ENCODE measurements around the gene SLC8A3. TPM values are rescaled to one million over a fixed set of nuclear protein-coding genes. Genes with fewer than 3 reads are reported as not detected.

SLC8A3 gene
- total RNA-seq, 1 experiment from 2014 or later: not detected

- CTCF ChIA-PET: no interaction called here
- no peaks in the 10 kb centered on the region for H3K27me3 ChIP-seq (replicated peaks; ENCODE audit: control insufficient read depth, insufficient read depth, low read length)
- no peak overlapping the region for H3K27ac Mint-ChIP-seq (ENCODE audit: unreplicated experiment)
These were observed 127.6 kb downstream of the SLC8A3 start for GRCh38 chr14:70061108-70061507.

GRCh38 chr14:70059545-70059944 is 129.2 kb downstream of the SLC8A3 start:
- Mint-ChIP-seq H3K27me3 (ENCODE audit: insufficient read depth, unreplicated experiment) (peaks cover 4% of the 10 kb centered on the region), H3K36me3 (ENCODE audit: insufficient read depth, unreplicated experiment) (no peaks in the 10 kb centered on the region), H3K4me1 (ENCODE audit: low read depth, unreplicated experiment) (peaks cover 15% of the 10 kb centered on the region), H3K27ac (ENCODE audit: unreplicated experiment) (no peak overlapping the region), H3K4me3 (ENCODE audit: unreplicated experiment) (no peak overlapping the region), H3K9me3 (ENCODE audit: unreplicated experiment) (peaks cover 13% of the 10 kb centered on the region)
- ChIA-PET CTCF (no interaction called here), POLR2A (no interaction called here)
- Histone ChIP-seq H3K9me3 (no peaks in the 10 kb centered on the region), H3K4me3 (ENCODE audit: low read depth, low read length) (no peak overlapping the region), H3K27me3 (replicated peaks; ENCODE audit: control insufficient read depth, insufficient read depth, low read length) (no peaks in the 10 kb centered on the region), H3K4me1 (0 out of 2 replicates have a peak, but pooled peaks cover 4% of the 10 kb centered on the region), H3K36me3 (ENCODE audit: control insufficient read depth, insufficient read depth, low read length) (no peaks in the 10 kb centered on the region)
- intact Hi-C loops (cut with micrococcal nuclease; ENCODE audit: unreplicated experiment): no loop called here
- DNase-seq: no peak
- no TSS peak for BruUV-seq (replicated peaks)
- TF ChIP-seq CTCF (IDR thresholded peaks at IDR 0.05; ENCODE audit: insufficient read depth in 1 of 2, low read depth in 1 of 2, low read length in 1 of 2, severe bottlenecking in 1 of 2, unreplicated experiment in 1 of 2): no peak

More at GRCh38 chr14:70061108-70061507, 127.6 kb downstream of the SLC8A3 start:
- Mint-ChIP-seq H3K36me3 (ENCODE audit: insufficient read depth, unreplicated experiment) (no peaks in the 10 kb centered on the region), H3K4me3 (ENCODE audit: unreplicated experiment) (no peak overlapping the region), H3K9me3 (ENCODE audit: unreplicated experiment) (peaks cover 13% of the 10 kb centered on the region), H3K4me1 (ENCODE audit: low read depth, unreplicated experiment) (peaks cover 15% of the 10 kb centered on the region), H3K27me3 (ENCODE audit: insufficient read depth, unreplicated experiment) (no peaks in the 10 kb centered on the region)
- TF ChIP-seq CTCF (IDR thresholded peaks at IDR 0.05; ENCODE audit: insufficient read depth in 1 of 2, low read depth in 1 of 2, low read length in 1 of 2, severe bottlenecking in 1 of 2, unreplicated experiment in 1 of 2): no peak
- no peak for DNase-seq
- Histone ChIP-seq H3K36me3 (ENCODE audit: control insufficient read depth, insufficient read depth, low read length) (no peaks in the 10 kb centered on the region), H3K9me3 (no peaks in the 10 kb centered on the region), H3K4me3 (ENCODE audit: low read depth, low read length) (no peak overlapping the region), H3K4me1 (0 out of 2 replicates have a peak, but pooled peaks cover 4% of the 10 kb centered on the region)
- intact Hi-C loops (cut with micrococcal nuclease; ENCODE audit: unreplicated experiment): no loop called here
- no TSS peak for BruUV-seq (replicated peaks)
- POLR2A ChIA-PET: no interaction called here

GRCh38 chr14:70057519-70058136 is 131.1 kb downstream of the SLC8A3 start:
- intact Hi-C loops (cut with micrococcal nuclease; ENCODE audit: unreplicated experiment): no loop called here
- H3K36me3 Mint-ChIP-seq (ENCODE audit: insufficient read depth, unreplicated experiment): no peaks in the 10 kb centered on the region
- no peak for TF ChIP-seq CTCF (IDR thresholded peaks at IDR 0.05; ENCODE audit: insufficient read depth in 1 of 2, low read depth in 1 of 2, low read length in 1 of 2, severe bottlenecking in 1 of 2, unreplicated experiment in 1 of 2)
- H3K9me3 Mint-ChIP-seq (ENCODE audit: unreplicated experiment): peaks cover 13% of the 10 kb centered on the region
- H3K27me3 Mint-ChIP-seq (ENCODE audit: insufficient read depth, unreplicated experiment): peaks cover 8% of the 10 kb centered on the region
- H3K9me3 ChIP-seq: no peaks in the 10 kb centered on the region
- 0 out of 2 replicates have a peak, but pooled peaks cover 4% of the 10 kb centered on the region for H3K4me1 ChIP-seq
- ChIA-PET CTCF (no interaction called here), POLR2A (no interaction called here)
- H3K4me3 ChIP-seq (ENCODE audit: low read depth, low read length): no peak overlapping the region
- H3K36me3 ChIP-seq (ENCODE audit: control insufficient read depth, insufficient read depth, low read length): no peaks in the 10 kb centered on the region
- no peak overlapping the region for H3K27ac Mint-ChIP-seq (ENCODE audit: unreplicated experiment)
- DNase-seq: no peak
- peaks cover 8% of the 10 kb centered on the region for H3K4me1 Mint-ChIP-seq (ENCODE audit: low read depth, unreplicated experiment)
- H3K27me3 ChIP-seq (replicated peaks; ENCODE audit: control insufficient read depth, insufficient read depth, low read length): no peaks in the 10 kb centered on the region
- no peak overlapping the region for H3K4me3 Mint-ChIP-seq (ENCODE audit: unreplicated experiment)
- no TSS peak for BruUV-seq (replicated peaks)

Measured in Caco-2 (cell line).